ENCODE data around the gene TSKU. TPM values are rescaled to one million over a fixed set of nuclear protein-coding genes. Genes with fewer than 3 reads are reported as not detected.

TSKU gene
- total and polyA plus RNA-seq, 9 of the 15 experiments (the other 6 are each of a cell fraction or from before 2014, with no cell fraction given): 0.60 to 11.9 (median 8.4) TPM

DNA sequence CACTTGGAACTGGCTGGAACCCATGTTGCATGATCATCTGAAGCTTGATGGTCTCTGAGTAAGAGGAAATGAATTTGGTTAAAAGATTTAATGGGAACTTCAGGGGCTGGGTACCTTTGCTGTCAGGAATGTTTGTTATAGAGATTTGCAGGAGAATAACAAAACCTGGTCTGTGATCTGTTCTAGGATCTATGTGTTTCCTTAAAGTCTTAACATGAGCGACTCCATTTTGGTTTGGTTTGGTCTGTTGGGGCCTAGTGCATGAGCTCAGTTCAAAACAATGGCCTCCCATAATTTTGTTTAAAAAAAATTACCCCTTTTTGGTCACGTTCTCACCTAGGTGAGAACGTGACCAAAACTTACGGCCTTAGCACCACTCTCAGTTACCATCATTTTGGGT lies 28.1 kb downstream of the TSKU start (continued):
- TF ChIP-seq, protein P1, sequence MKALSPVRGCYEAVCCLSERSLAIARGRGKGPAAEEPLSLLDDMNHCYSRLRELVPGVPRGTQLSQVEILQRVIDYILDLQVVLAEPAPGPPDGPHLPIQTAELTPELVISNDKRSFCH (CRISPR knock-in tag; IDR thresholded peaks at IDR 0.05): no peak
- TF ChIP-seq, protein P1 (tag; IDR thresholded peaks at IDR 0.05): peak; percentile 46; the same call in 1 of the 2 replicates
- TF ChIP-seq EGR1 (conservative IDR thresholded peaks at IDR 0.05): no peak
- TF ChIP-seq SRSF3 (IDR thresholded peaks at IDR 0.05; ENCODE audit: insufficient read depth, low read length): no peak

- 82% methylated on average over 2 of the region's 2 CpGs for WGBS (ENCODE audit: insufficient coverage, low coverage, missing lambda C conversion rate)
- intact Hi-C loops (cut with micrococcal nuclease) (no loop called here), in situ Hi-C loops (cut with MboI) (loop anchor here (5.0 kb wide), 1 partner anchor 103 kb away; no protein-coding TSS in a partner anchor)
- BruUV-seq (replicated peaks): no TSS peak
- no peak overlapping the region for H3K27ac ChIP-seq (ENCODE audit: extremely low read depth, low read depth, low read length)
- TF ChIP-seq ZNF507 (tag; conservative IDR thresholded peaks at IDR 0.05) (no peak), ZFP36 (IDR thresholded peaks at IDR 0.05; ENCODE audit: low read depth, low read length, partially characterized antibody) (peak; percentile 43)
- no peak overlapping the region for H3K4me3 ChIP-seq
- no peak overlapping the region for H3K9ac ChIP-seq (ENCODE audit: insufficient read depth in 1 of 2, low read depth in 2 of 2, low read length in 2 of 2)
- no peaks in the 10 kb centered on the region for H3K27me3 ChIP-seq (ENCODE audit: control insufficient read depth in 2 of 2, insufficient read depth in 2 of 2, low read length in 2 of 2)
- H2AFZ ChIP-seq (ENCODE audit: low read depth, low read length): no peak overlapping the region
- H3K36me3 ChIP-seq (ENCODE audit: control insufficient read depth, insufficient read depth, low read length): no peaks in the 10 kb centered on the region
- POLR2A ChIA-PET: no interaction called here
- H3K79me2 ChIP-seq (ENCODE audit: control insufficient read depth, insufficient read depth, low read length): no peaks in the 10 kb centered on the region
- H4K20me1 ChIP-seq (replicated peaks; ENCODE audit: control insufficient read depth, insufficient read depth, low read length): no peaks in the 10 kb centered on the region
- no peak for ATAC-seq
- CTCF ChIA-PET (ENCODE audit: low intra/inter-chr PET ratio): interaction anchor here (0.6 kb wide), 1 partner anchor 119 kb away, joined by 4 read pairs; no protein-coding TSS in a partner anchor
- FAIRE-seq: no peak
- no peak for DNase-seq (ENCODE audit: extremely low read depth in 1 of 4, low spot score in 3 of 4)
- no peaks in the 10 kb centered on the region; a peak in 1 of 5 replicates for H3K4me1 ChIP-seq (replicated peaks in 1 of 2; ENCODE audit: control insufficient read depth in 2 of 2, insufficient read depth in 2 of 2, low read length in 2 of 2)
- H3K9me3 ChIP-seq (replicated peaks; ENCODE audit: control insufficient read depth, insufficient read depth, low read depth, low read length): peaks cover 5% of the 10 kb centered on the region
- H3K4me2 ChIP-seq (ENCODE audit: insufficient read depth, low read length): no peak overlapping the region
- H3K9me1 ChIP-seq (ENCODE audit: control insufficient read depth, insufficient read depth, low read length): no peaks in the 10 kb centered on the region
Observed at GRCh38 chr11:76814414-76814813, 31.3 kb downstream of the TSKU start.

Data from K562 (cell line).